Stimulated activated naive CD4-positive, alpha-beta T cell (primary cell): ENCODE results near the gene GAGE12C.
"Not testable (repeated sequence)": the region's sequence is repeated elsewhere in the genome, so short reads cannot be mapped to it uniquely, and the experiment has no call there.

ENCODE experiments used
- DNase-seq, 6 experiments: peaks; one replicate each; lab custom pipeline; 2025; lab: John Stamatoyannopoulos, UW

Gene GAGE12C, protein sequence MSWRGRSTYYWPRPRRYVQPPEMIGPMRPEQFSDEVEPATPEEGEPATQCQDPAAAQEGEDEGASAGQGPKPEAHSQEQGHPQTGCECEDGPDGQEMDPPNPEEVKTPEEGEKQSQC

DNA sequence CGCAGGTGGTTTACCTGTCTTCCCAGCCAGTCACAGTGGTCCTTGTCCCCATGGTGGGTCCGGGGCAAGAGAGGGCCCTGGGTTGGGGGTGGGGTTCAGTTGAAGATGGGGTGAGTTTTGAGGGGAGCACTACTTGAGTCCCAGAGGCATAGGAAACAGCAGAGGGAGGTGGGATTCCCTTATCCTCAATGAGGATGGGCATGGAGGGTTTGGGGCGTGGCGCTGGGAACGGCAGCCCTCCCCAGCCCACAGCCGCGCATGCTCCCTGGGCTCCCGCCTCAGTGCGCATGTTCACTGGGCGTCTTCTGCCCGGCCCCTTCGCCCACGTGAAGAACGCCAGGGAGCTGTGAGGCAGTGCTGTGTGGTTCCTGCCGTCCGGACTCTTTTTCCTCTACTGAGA, at the start of gene GAGE12C:
GAGE12C (plus strand) TSS at position 301 of the 400 bp plus-strand sequence. CDS start 1,155 bp downstream, outside the sequence.
- DNase-seq, result not testable (repeated sequence)

DNA sequence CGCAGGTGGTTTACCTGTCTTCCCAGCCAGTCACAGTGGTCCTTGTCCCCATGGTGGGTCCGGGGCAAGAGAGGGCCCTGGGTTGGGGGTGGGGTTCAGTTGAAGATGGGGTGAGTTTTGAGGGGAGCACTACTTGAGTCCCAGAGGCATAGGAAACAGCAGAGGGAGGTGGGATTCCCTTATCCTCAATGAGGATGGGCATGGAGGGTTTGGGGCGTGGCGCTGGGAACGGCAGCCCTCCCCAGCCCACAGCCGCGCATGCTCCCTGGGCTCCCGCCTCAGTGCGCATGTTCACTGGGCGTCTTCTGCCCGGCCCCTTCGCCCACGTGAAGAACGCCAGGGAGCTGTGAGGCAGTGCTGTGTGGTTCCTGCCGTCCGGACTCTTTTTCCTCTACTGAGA, 9.5 kb downstream of the GAGE12C start, which contains the start of gene GAGE12D:
GAGE12D (plus strand) TSS at position 301 of the 400 bp plus-strand sequence. CDS start 1,155 bp downstream, outside the sequence.
- not testable (repeated sequence) for DNase-seq

DNA sequence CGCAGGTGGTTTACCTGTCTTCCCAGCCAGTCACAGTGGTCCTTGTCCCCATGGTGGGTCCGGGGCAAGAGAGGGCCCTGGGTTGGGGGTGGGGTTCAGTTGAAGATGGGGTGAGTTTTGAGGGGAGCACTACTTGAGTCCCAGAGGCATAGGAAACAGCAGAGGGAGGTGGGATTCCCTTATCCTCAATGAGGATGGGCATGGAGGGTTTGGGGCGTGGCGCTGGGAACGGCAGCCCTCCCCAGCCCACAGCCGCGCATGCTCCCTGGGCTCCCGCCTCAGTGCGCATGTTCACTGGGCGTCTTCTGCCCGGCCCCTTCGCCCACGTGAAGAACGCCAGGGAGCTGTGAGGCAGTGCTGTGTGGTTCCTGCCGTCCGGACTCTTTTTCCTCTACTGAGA, 19.0 kb downstream of the GAGE12C start, which contains the start of gene GAGE12E:
GAGE12E (plus strand) TSS at position 301 of the 400 bp plus-strand sequence. CDS start 1,155 bp downstream, outside the sequence.
- DNase-seq, result not testable (repeated sequence)

DNA sequence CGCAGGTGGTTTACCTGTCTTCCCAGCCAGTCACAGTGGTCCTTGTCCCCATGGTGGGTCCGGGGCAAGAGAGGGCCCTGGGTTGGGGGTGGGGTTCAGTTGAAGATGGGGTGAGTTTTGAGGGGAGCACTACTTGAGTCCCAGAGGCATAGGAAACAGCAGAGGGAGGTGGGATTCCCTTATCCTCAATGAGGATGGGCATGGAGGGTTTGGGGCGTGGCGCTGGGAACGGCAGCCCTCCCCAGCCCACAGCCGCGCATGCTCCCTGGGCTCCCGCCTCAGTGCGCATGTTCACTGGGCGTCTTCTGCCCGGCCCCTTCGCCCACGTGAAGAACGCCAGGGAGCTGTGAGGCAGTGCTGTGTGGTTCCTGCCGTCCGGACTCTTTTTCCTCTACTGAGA, 28.6 kb downstream of the GAGE12C start, which contains the start of gene GAGE12F:
GAGE12F (plus strand) TSS at position 301 of the 400 bp plus-strand sequence. CDS start 1,155 bp downstream, outside the sequence.
- DNase-seq, result not testable (repeated sequence)

DNA sequence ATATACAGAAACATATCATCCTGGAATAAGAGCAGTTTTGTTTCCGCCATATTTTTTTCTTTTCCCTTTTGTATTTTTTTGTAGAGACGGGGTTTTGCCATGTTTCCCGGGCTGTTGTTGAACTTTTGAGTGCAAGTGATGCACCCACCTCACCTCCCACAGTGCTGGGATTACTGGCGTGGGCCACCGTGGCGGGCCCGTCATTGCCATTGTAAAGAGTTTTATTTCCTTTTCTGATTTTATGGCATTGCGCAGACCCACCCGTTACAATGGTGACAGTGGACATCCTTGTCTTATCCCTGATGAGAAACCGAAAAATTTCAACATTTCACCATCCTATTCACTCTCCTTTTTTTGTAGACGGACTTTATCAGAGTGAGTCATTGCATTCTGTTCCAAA, 36.8 kb downstream of the GAGE12C start:
- DNase-seq, result not testable (repeated sequence)

DNA sequence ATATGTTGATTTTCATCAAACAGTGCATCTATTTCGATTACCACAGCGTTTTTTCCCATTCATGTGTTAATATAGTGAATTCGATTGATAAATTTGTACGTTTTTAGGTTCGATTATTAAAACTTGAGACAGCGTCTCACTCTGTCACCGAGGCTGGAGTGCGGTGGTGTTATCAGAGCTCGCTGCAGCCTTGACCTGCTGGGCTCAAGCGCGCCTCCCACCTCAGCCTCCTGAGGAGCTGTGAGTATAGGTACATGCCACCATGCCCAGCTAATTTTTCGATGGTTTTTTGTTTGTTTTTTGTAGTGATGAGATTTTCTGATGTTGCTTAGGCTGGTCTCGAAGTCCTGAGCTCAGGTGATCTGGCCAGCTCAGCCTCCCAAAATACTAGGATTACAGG, 37.2 kb downstream of the GAGE12C start:
- not testable (repeated sequence) for DNase-seq

DNA sequence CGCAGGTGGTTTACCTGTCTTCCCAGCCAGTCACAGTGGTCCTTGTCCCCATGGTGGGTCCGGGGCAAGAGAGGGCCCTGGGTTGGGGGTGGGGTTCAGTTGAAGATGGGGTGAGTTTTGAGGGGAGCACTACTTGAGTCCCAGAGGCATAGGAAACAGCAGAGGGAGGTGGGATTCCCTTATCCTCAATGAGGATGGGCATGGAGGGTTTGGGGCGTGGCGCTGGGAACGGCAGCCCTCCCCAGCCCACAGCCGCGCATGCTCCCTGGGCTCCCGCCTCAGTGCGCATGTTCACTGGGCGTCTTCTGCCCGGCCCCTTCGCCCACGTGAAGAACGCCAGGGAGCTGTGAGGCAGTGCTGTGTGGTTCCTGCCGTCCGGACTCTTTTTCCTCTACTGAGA, 38.1 kb downstream of the GAGE12C start, which contains the start of gene GAGE12G:
GAGE12G (plus strand) TSS at position 301 of the 400 bp plus-strand sequence. CDS start 1,155 bp downstream, outside the sequence.
- DNase-seq, result not testable (repeated sequence)

DNA sequence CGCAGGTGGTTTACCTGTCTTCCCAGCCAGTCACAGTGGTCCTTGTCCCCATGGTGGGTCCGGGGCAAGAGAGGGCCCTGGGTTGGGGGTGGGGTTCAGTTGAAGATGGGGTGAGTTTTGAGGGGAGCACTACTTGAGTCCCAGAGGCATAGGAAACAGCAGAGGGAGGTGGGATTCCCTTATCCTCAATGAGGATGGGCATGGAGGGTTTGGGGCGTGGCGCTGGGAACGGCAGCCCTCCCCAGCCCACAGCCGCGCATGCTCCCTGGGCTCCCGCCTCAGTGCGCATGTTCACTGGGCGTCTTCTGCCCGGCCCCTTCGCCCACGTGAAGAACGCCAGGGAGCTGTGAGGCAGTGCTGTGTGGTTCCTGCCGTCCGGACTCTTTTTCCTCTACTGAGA, 47.7 kb downstream of the GAGE12C start, which contains the start of gene GAGE12H:
GAGE12H (plus strand) TSS at position 301 of the 400 bp plus-strand sequence. CDS start 1,155 bp downstream, outside the sequence.
- not testable (repeated sequence) for DNase-seq
